Muscle layer of duodenum (tissue), 2 donors: ENCODE data around the gene BBIP1.
A peak's percentile ranks its signal among the peaks of the same experiment; 100 is the strongest.

Source experiments
- H3K27ac ChIP-seq: one replicate; pipeline ENCODE4 v1.7.0; 2013; ENCODE audit warnings: mild to moderate bottlenecking, low read length
- H3K27me3 ChIP-seq: one replicate; pipeline ENCODE4 v1.7.0; 2013; ENCODE audit warnings: low read depth, mild to moderate bottlenecking, control low read depth, low read length
- H3K36me3 ChIP-seq, 2 donors: one replicate each; pipeline ENCODE4 v1.7.0; 2013; ENCODE audit warnings: low read length in 2 of 2, control low read depth in 1 of 2, mild to moderate bottlenecking in 1 of 2; ENCODE audit not compliant: insufficient read depth in 2 of 2, control insufficient read depth in 1 of 2
- H3K4me1 ChIP-seq, 2 donors: one replicate each; pipeline ENCODE4 v1.7.0; 2013; ENCODE audit warnings: low read length in 2 of 2, mild to moderate bottlenecking in 2 of 2, control low read depth in 1 of 2, moderate library complexity in 1 of 2; ENCODE audit not compliant: insufficient read depth in 2 of 2, control insufficient read depth in 1 of 2
- H3K4me3 ChIP-seq, 2 donors: one replicate each; pipeline ENCODE4 v1.7.0; 2013; ENCODE audit warnings: low read length in 2 of 2, low read depth in 1 of 2, mild to moderate bottlenecking in 1 of 2
- H3K9me3 ChIP-seq, 2 donors: one replicate each; pipeline ENCODE4 v1.7.0; 2013; ENCODE audit warnings: low read length in 2 of 2, control low read depth in 1 of 2, mild to moderate bottlenecking in 1 of 2; ENCODE audit not compliant: control insufficient read depth in 1 of 2
- donor health status: healthy.

Gene BBIP1

GRCh38 chr10:110901954-110902819 is 16.8 kb downstream of the BBIP1 start:
- Histone ChIP-seq H3K4me1 (peaks cover 0 to 9% of the 10 kb centered on the region in 2 donors), H3K27me3 (no peaks in the 10 kb centered on the region), H3K27ac (no peak overlapping the region), H3K4me3 (no peak overlapping the region), H3K9me3 (no peaks in the 10 kb centered on the region), H3K36me3 (peaks cover 13 to 17% of the 10 kb centered on the region in 2 donors)

- no peak overlapping the region for H3K27ac ChIP-seq
- peaks cover 23 to 24% of the 10 kb centered on the region in 2 donors for H3K36me3 ChIP-seq
- H3K4me3 ChIP-seq = no peak overlapping the region
- H3K9me3 ChIP-seq = no peaks in the 10 kb centered on the region
- H3K4me1 ChIP-seq = peaks cover 0 to 9% of the 10 kb centered on the region in 2 donors
- no peaks in the 10 kb centered on the region for H3K27me3 ChIP-seq
These were observed 18.0 kb downstream of the BBIP1 start for GRCh38 chr10:110900983-110901382.

DNA sequence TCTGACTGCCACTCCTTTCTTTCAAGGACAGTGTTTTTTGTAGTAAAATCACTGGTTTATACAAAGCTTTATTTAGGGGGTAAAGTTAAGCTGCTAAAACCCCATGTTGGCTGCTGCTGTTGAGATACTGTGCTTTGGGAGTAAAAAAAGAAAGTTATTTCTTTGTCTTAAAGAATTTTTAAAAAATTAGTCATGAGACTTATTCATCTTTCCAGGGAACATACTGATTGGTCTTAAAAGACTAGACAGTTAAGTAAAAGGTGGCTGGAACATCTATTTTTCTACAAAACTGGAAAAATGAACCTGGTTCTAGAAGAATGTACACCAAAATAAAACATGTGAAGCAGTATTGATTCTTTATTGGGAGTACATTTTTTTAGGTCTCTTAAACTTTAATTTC is 20.6 kb downstream of the BBIP1 start:
- Histone ChIP-seq H3K4me1 (peaks cover 0 to 11% of the 10 kb centered on the region in 2 donors), H3K4me3 (no peak overlapping the region), H3K27ac (no peak overlapping the region), H3K27me3 (no peaks in the 10 kb centered on the region), H3K36me3 (peaks cover 34 to 38% of the 10 kb centered on the region in 2 donors), H3K9me3 (no peaks in the 10 kb centered on the region)

DNA sequence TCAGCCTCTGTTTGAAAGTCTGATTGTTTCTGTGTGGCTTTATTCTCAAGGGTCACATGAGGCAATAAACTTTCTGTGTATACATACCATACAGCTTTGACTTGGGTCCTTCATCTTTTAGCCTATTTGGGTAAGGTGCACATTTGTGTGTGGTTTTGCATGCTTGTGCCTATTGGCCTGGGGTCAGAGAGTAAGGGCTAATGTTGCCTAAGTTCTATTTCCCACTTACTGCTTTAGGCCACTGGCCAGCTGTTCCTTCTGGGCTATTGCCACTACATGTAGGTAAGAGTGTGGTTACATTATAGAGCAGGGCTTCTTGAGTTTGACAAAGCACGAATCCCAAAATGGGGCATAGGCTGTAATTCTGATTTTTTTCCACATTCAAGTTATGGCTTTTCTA is 21.8 kb downstream of the BBIP1 start:
- no peak overlapping the region for H3K4me3 ChIP-seq
- peaks cover 0 to 5% of the 10 kb centered on the region in 2 donors for H3K4me1 ChIP-seq
- H3K36me3 ChIP-seq = peaks cover 34 to 43% of the 10 kb centered on the region in 2 donors
- H3K27me3 ChIP-seq = no peaks in the 10 kb centered on the region
- no peaks in the 10 kb centered on the region for H3K9me3 ChIP-seq
- H3K27ac ChIP-seq = no peak overlapping the region

GRCh38 chr10:110893559-110894179 is 25.3 kb downstream of the BBIP1 start:
- Histone ChIP-seq H3K27me3 (no peaks in the 10 kb centered on the region), H3K27ac (no peak overlapping the region), H3K4me1 (peaks cover 0 to 5% of the 10 kb centered on the region in 2 donors), H3K36me3 (peaks cover 26 to 51% of the 10 kb centered on the region in 2 donors), H3K9me3 (no peaks in the 10 kb centered on the region), H3K4me3 (no peak overlapping the region)

GRCh38 chr10:110892602-110893288 is 26.2 kb downstream of the BBIP1 start:
- Histone ChIP-seq H3K27me3 (no peaks in the 10 kb centered on the region), H3K9me3 (no peaks in the 10 kb centered on the region), H3K27ac (no peak overlapping the region), H3K4me3 (no peak overlapping the region), H3K4me1 (peaks cover 0 to 5% of the 10 kb centered on the region in 2 donors), H3K36me3 (peaks cover 19 to 51% of the 10 kb centered on the region in 2 donors)

DNA sequence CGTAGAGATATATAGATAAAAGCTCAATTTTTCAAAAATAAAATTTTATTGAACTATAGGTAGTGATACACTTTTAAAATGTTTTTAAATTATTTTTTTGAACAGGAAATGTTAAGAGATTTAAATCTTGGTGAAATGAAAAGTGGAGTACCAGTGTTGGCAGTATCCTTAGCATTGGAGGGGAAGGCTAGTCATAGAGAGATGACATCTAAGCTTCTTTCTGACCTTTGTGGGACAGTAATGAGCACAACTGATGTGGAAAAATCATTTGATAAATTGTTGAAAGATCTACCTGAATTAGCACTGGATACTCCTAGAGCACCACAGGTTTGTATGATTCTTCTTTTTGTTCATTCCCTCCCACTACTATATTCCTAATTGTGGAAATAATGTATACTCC is 31.4 kb downstream of the BBIP1 start:
- H3K27ac ChIP-seq = no peak overlapping the region
- no peaks in the 10 kb centered on the region for H3K27me3 ChIP-seq
- no peak overlapping the region for H3K4me3 ChIP-seq
- H3K36me3 ChIP-seq = peaks cover 4 to 43% of the 10 kb centered on the region in 2 donors
- peaks cover 0 to 13% of the 10 kb centered on the region in 2 donors for H3K4me1 ChIP-seq
- H3K9me3 ChIP-seq = no peaks in the 10 kb centered on the region

- peak overlapping the region; percentile 49 for H3K27ac ChIP-seq
- peaks cover 4 to 45% of the 10 kb centered on the region in 2 donors for H3K36me3 ChIP-seq
- H3K4me3 ChIP-seq = no peak overlapping the region
These were observed 32.9 kb downstream of the BBIP1 start for GRCh38 chr10:110885932-110886674.

GRCh38 chr10:110883924-110884323 is 35.1 kb downstream of the BBIP1 start:
- Histone ChIP-seq H3K27me3 (no peaks in the 10 kb centered on the region), H3K4me1 (peaks cover 0 to 16% of the 10 kb centered on the region in 2 donors), H3K27ac (peak overlapping the region; percentile 4), H3K36me3 (peaks cover 4 to 43% of the 10 kb centered on the region in 2 donors), H3K9me3 (no peaks in the 10 kb centered on the region), H3K4me3 (peak overlapping the region in 1 of 2 donors; percentile 18)

More at GRCh38 chr10:110885932-110886674, 32.9 kb downstream of the BBIP1 start:
- peaks cover 0 to 16% of the 10 kb centered on the region in 2 donors for H3K4me1 ChIP-seq
- H3K27me3 ChIP-seq = no peaks in the 10 kb centered on the region
- no peaks in the 10 kb centered on the region for H3K9me3 ChIP-seq

DNA sequence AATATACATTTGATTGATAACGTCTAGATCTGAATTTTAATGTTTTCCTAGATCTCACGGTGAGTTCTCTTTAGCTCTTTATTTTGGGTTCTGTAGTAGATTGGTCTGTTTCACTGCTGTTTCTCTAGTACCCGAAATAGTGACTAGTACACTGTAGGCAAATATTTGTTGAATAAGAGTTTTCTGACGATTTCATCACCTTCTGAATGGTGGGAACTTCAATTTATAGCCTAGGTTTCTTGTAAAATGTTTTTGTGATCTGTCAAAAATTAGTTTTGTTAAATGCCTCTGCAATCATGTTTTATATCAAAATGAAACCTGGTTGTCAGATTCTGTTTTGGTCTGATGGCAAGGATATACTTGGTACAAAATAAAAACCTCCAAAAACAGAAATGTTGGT is 37.1 kb downstream of the BBIP1 start:
- no peak overlapping the region for H3K4me3 ChIP-seq
- H3K27me3 ChIP-seq = no peaks in the 10 kb centered on the region
- peaks cover 0 to 16% of the 10 kb centered on the region in 2 donors for H3K4me1 ChIP-seq
- H3K36me3 ChIP-seq = peaks cover 7 to 42% of the 10 kb centered on the region in 2 donors
- no peaks in the 10 kb centered on the region for H3K9me3 ChIP-seq
- H3K27ac ChIP-seq = peak overlapping the region; percentile 10
